Stimulated activated naive B cell treated with anti-CD40 and anti-IgM and Interleukin-4, amounts not matched to agents 10 μg/mL and 1 μg/mL and 100 μg/mL, for 72 hours (primary cell): Measurements from ENCODE around the gene ATP10A.
"Not testable (repeated sequence)": the region's sequence is repeated elsewhere in the genome, so short reads cannot be mapped to it uniquely, and the experiment has no call there.

Experiments used
- ATAC-seq, 2 donors: fragments of 150-1000 bp; cut with Tn5 transposase; replicated peaks; 2 replicates each; pipeline ENCODE4 v1.10.0; 2021; ENCODE audit warnings: moderate library complexity in 1 of 2
- DNase-seq: peaks from one replicate; pipeline ENCODE4 v3.0.0; 2021
- H3K27ac Mint-ChIP-seq: one replicate; pipeline ENCODE4 v1.8.0; 2022; ENCODE audit warnings: mild to moderate bottlenecking, mixed read lengths
- H3K27me3 Mint-ChIP-seq, 2 donors: one replicate each; pipeline ENCODE4 v1.8.0; 2022; ENCODE audit warnings: mixed read lengths in 2 of 2
- H3K36me3 Mint-ChIP-seq, 2 donors: one replicate each; pipeline ENCODE4 v1.8.0; 2022; ENCODE audit warnings: mixed read lengths in 2 of 2, mild to moderate bottlenecking in 1 of 2
- H3K4me1 Mint-ChIP-seq, 2 donors: one replicate each; pipeline ENCODE4 v1.8.0; 2022; ENCODE audit warnings: mixed read lengths in 2 of 2, mild to moderate bottlenecking in 1 of 2
- H3K4me3 Mint-ChIP-seq, 2 donors: one replicate each; pipeline ENCODE4 v1.8.0; 2022; ENCODE audit warnings: mild to moderate bottlenecking in 2 of 2, mixed read lengths in 2 of 2, moderate library complexity in 1 of 2
- H3K9me3 Mint-ChIP-seq, 2 donors: one replicate each; pipeline ENCODE4 v1.8.0; 2022; ENCODE audit warnings: mixed read lengths in 2 of 2, mild to moderate bottlenecking in 1 of 2

The ATP10A gene

GRCh38 chr15:25658560-25658959 is 204.6 kb downstream of the ATP10A start:
- Mint-ChIP-seq H3K4me3 (no peak overlapping the region), H3K27ac (no peak overlapping the region), H3K4me1 (no peaks in the 10 kb centered on the region), H3K36me3 (no peaks in the 10 kb centered on the region), H3K9me3 (peaks cover 2 to 12% of the 10 kb centered on the region in 2 donors), H3K27me3 (peaks cover 0 to 13% of the 10 kb centered on the region in 2 donors)
- ATAC-seq (no peak), DNase-seq (no peak)

GRCh38 chr15:25655207-25655948 is 207.7 kb downstream of the ATP10A start:
- H3K36me3 Mint-ChIP-seq: no peaks in the 10 kb centered on the region
- H3K27me3 Mint-ChIP-seq: peaks cover 0 to 13% of the 10 kb centered on the region in 2 donors
- no peak overlapping the region for H3K4me3 Mint-ChIP-seq
- no peak for ATAC-seq
- peaks cover 2 to 12% of the 10 kb centered on the region in 2 donors for H3K9me3 Mint-ChIP-seq
- no peaks in the 10 kb centered on the region for H3K4me1 Mint-ChIP-seq
- H3K27ac Mint-ChIP-seq: no peak overlapping the region
- no peak for DNase-seq

- Mint-ChIP-seq H3K4me1 (no peaks in the 10 kb centered on the region), H3K9me3 (peaks cover 2 to 7% of the 10 kb centered on the region in 2 donors), H3K4me3 (no peak overlapping the region), H3K36me3 (no peaks in the 10 kb centered on the region), H3K27ac (no peak overlapping the region), H3K27me3 (peaks cover 5 to 7% of the 10 kb centered on the region in 2 donors)
- ATAC-seq (no peak), DNase-seq (no peak)
Observed at GRCh38 chr15:25653371-25653770, 209.8 kb downstream of the ATP10A start.

GRCh38 chr15:25652704-25653103 is 210.4 kb downstream of the ATP10A start:
- DNase-seq (no peak), ATAC-seq (no peak)
- Mint-ChIP-seq H3K27ac (no peak overlapping the region), H3K9me3 (peaks cover 0 to under 1% of the 10 kb centered on the region in 2 donors), H3K4me1 (no peaks in the 10 kb centered on the region), H3K4me3 (no peak overlapping the region), H3K36me3 (no peaks in the 10 kb centered on the region), H3K27me3 (peaks cover 0 to 10% of the 10 kb centered on the region in 2 donors)

GRCh38 chr15:25649390-25649789 is 213.7 kb downstream of the ATP10A start:
- peaks cover 5 to 10% of the 10 kb centered on the region in 2 donors for H3K27me3 Mint-ChIP-seq
- H3K27ac Mint-ChIP-seq: no peak overlapping the region
- H3K36me3 Mint-ChIP-seq: no peaks in the 10 kb centered on the region
- no peaks in the 10 kb centered on the region for H3K4me1 Mint-ChIP-seq
- DNase-seq (no peak), ATAC-seq (no peak)
- H3K9me3 Mint-ChIP-seq: no peaks in the 10 kb centered on the region
- H3K4me3 Mint-ChIP-seq: no peak overlapping the region

GRCh38 chr15:25643120-25643519 is 220.0 kb downstream of the ATP10A start:
- H3K4me1 Mint-ChIP-seq: no peaks in the 10 kb centered on the region
- H3K27me3 Mint-ChIP-seq: peaks cover 11 to 16% of the 10 kb centered on the region in 2 donors
- ATAC-seq: no peak
- no peak overlapping the region for H3K27ac Mint-ChIP-seq
- no peaks in the 10 kb centered on the region for H3K9me3 Mint-ChIP-seq
- no peaks in the 10 kb centered on the region for H3K36me3 Mint-ChIP-seq
- H3K4me3 Mint-ChIP-seq: no peak overlapping the region
- no peak for DNase-seq

- H3K27ac Mint-ChIP-seq: no peak overlapping the region
- H3K27me3 Mint-ChIP-seq: peaks cover 11 to 16% of the 10 kb centered on the region in 2 donors
- H3K4me3 Mint-ChIP-seq: no peak overlapping the region
- H3K9me3 Mint-ChIP-seq: no peaks in the 10 kb centered on the region
- DNase-seq (no peak), ATAC-seq (no peak)
- H3K4me1 Mint-ChIP-seq: no peaks in the 10 kb centered on the region
- H3K36me3 Mint-ChIP-seq: no peaks in the 10 kb centered on the region
Observed at GRCh38 chr15:25641762-25642161, 221.4 kb downstream of the ATP10A start.

- H3K27me3 Mint-ChIP-seq: peaks cover 11 to 16% of the 10 kb centered on the region in 2 donors
- no peak overlapping the region for H3K4me3 Mint-ChIP-seq
- no peaks in the 10 kb centered on the region for H3K9me3 Mint-ChIP-seq
- H3K4me1 Mint-ChIP-seq: no peaks in the 10 kb centered on the region
- ATAC-seq (no peak), DNase-seq (no peak)
- H3K27ac Mint-ChIP-seq: no peak overlapping the region
- H3K36me3 Mint-ChIP-seq: no peaks in the 10 kb centered on the region
Observed at GRCh38 chr15:25641361-25641760, 221.8 kb downstream of the ATP10A start.

- DNase-seq, H3K9me3 Mint-ChIP-seq, ATAC-seq, H3K36me3 Mint-ChIP-seq, H3K27ac Mint-ChIP-seq, H3K4me3 Mint-ChIP-seq, H3K4me1 Mint-ChIP-seq: not testable (repeated sequence)
- H3K27me3 Mint-ChIP-seq: peaks cover 11 to 16% of the 10 kb centered on the region in 2 donors
Observed at GRCh38 chr15:25640959-25641358, 222.2 kb downstream of the ATP10A start.

- H3K9me3 Mint-ChIP-seq: no peaks in the 10 kb centered on the region
- H3K27me3 Mint-ChIP-seq: peaks cover 11 to 16% of the 10 kb centered on the region in 2 donors
- H3K4me1 Mint-ChIP-seq: no peaks in the 10 kb centered on the region
- no peaks in the 10 kb centered on the region for H3K36me3 Mint-ChIP-seq
- no peak for DNase-seq
- H3K27ac Mint-ChIP-seq: no peak overlapping the region
- H3K4me3 Mint-ChIP-seq: no peak overlapping the region
- no peak for ATAC-seq
Observed at GRCh38 chr15:25640381-25640780, 222.7 kb downstream of the ATP10A start.

GRCh38 chr15:25636486-25636885 is 226.6 kb downstream of the ATP10A start:
- H3K36me3 Mint-ChIP-seq, H3K4me3 Mint-ChIP-seq, H3K27me3 Mint-ChIP-seq, H3K9me3 Mint-ChIP-seq, DNase-seq, H3K4me1 Mint-ChIP-seq, ATAC-seq, H3K27ac Mint-ChIP-seq: not testable (repeated sequence)

- ATAC-seq (no peak), DNase-seq (no peak)
- Mint-ChIP-seq H3K4me3 (no peak overlapping the region), H3K9me3 (no peaks in the 10 kb centered on the region), H3K36me3 (no peaks in the 10 kb centered on the region), H3K27ac (no peak overlapping the region), H3K27me3 (no peaks in the 10 kb centered on the region), H3K4me1 (no peaks in the 10 kb centered on the region)
Observed at GRCh38 chr15:25635191-25635590, 227.9 kb downstream of the ATP10A start.

GRCh38 chr15:25633862-25634261 is 229.3 kb downstream of the ATP10A start:
- H3K4me1 Mint-ChIP-seq: no peaks in the 10 kb centered on the region
- no peak for ATAC-seq
- H3K9me3 Mint-ChIP-seq: peaks cover 0 to 5% of the 10 kb centered on the region in 2 donors
- no peaks in the 10 kb centered on the region for H3K36me3 Mint-ChIP-seq
- H3K27me3 Mint-ChIP-seq: no peaks in the 10 kb centered on the region
- no peak overlapping the region for H3K4me3 Mint-ChIP-seq
- no peak overlapping the region for H3K27ac Mint-ChIP-seq
- no peak for DNase-seq

GRCh38 chr15:25631971-25632370 is 231.2 kb downstream of the ATP10A start:
- Mint-ChIP-seq H3K9me3 (peaks cover 0 to 14% of the 10 kb centered on the region in 2 donors), H3K36me3 (no peaks in the 10 kb centered on the region)

More at GRCh38 chr15:25631971-25632370, 231.2 kb downstream of the ATP10A start:
- Mint-ChIP-seq H3K4me1 (no peaks in the 10 kb centered on the region), H3K27ac (no peak overlapping the region), H3K27me3 (no peaks in the 10 kb centered on the region), H3K4me3 (no peak overlapping the region)
- DNase-seq: no peak
- ATAC-seq: no peak
